GM08714 (cell line): Measurements from ENCODE around the gene TICAM1.
"Not testable (repeated sequence)": the region's sequence is repeated elsewhere in the genome, so short reads cannot be mapped to it uniquely, and the experiment has no call there.

ENCODE experiments used
- H3K4me3 ChIP-seq: fragments of 200-500 bp; sonication (Bioruptor generic); 2 replicates; pipeline ENCODE4 v1.5.1; 2014; ENCODE audit warnings: mild to moderate bottlenecking, low read length, inconsistent platforms
- ZNF274 ChIP-seq: IDR thresholded peaks from 2 replicates; pipeline ENCODE4 v1.6.1; 2012; ENCODE audit warnings: mild to moderate bottlenecking, low read depth, low read length

Gene TICAM1

GRCh38 chr19:4821265-4821664 lies 10.2 kb downstream of the TICAM1 start:
- no peak overlapping the region for H3K4me3 ChIP-seq
- no peak for TF ChIP-seq ZNF274

GRCh38 chr19:4817467-4818277 lies 13.8 kb downstream of the TICAM1 start:
- TF ChIP-seq ZNF274, result no peak
- no peak overlapping the region for H3K4me3 ChIP-seq

- TF ChIP-seq ZNF274, result no peak
- H3K4me3 ChIP-seq, result no peak overlapping the region
These were observed 14.6 kb downstream of the TICAM1 start for GRCh38 chr19:4816950-4817278.

- TF ChIP-seq ZNF274, result no peak
- no peak overlapping the region for H3K4me3 ChIP-seq
These were observed 15.1 kb downstream of the TICAM1 start for GRCh38 chr19:4816202-4816949.

GRCh38 chr19:4815426-4816201 lies 15.9 kb downstream of the TICAM1 start:
- no peak for TF ChIP-seq ZNF274
- no peak overlapping the region; the same call in 1 of the 2 replicates for H3K4me3 ChIP-seq

- no peak overlapping the region for H3K4me3 ChIP-seq
- TF ChIP-seq ZNF274, result no peak
These were observed 16.7 kb downstream of the TICAM1 start for GRCh38 chr19:4814625-4815425.

GRCh38 chr19:4811328-4812131 lies 20.0 kb downstream of the TICAM1 start:
- H3K4me3 ChIP-seq, result no peak overlapping the region

GRCh38 chr19:4807188-4807587 lies 24.3 kb downstream of the TICAM1 start:
- H3K4me3 ChIP-seq, result no peak overlapping the region

More at GRCh38 chr19:4811328-4812131, 20.0 kb downstream of the TICAM1 start:
- TF ChIP-seq ZNF274, result no peak

GRCh38 chr19:4806384-4806783 lies 25.1 kb downstream of the TICAM1 start:
- TF ChIP-seq ZNF274, result no peak
- no peak overlapping the region for H3K4me3 ChIP-seq

More at GRCh38 chr19:4807188-4807587, 24.3 kb downstream of the TICAM1 start:
- no peak for TF ChIP-seq ZNF274

GRCh38 chr19:4805140-4805539 lies 26.4 kb downstream of the TICAM1 start:
- not testable (repeated sequence) for H3K4me3 ChIP-seq

- no peak overlapping the region for H3K4me3 ChIP-seq
- TF ChIP-seq ZNF274, result no peak
These were observed 27.5 kb downstream of the TICAM1 start for GRCh38 chr19:4803736-4804695.

- H3K4me3 ChIP-seq, result no peak overlapping the region
- no peak for TF ChIP-seq ZNF274
These were observed 28.8 kb downstream of the TICAM1 start for GRCh38 chr19:4802711-4803110.
